K562 (cell line): ENCODE results near the gene ID2. TPM values are rescaled to one million over a fixed set of nuclear protein-coding genes. Genes with fewer than 3 reads are reported as not detected.

ENCODE experiments used
- ARID1B ChIP-seq: fragments of 450-650 bp; IDR thresholded peaks from 2 replicates; pipeline ENCODE4 v1.6.1; 2016; ENCODE audit warnings: antibody characterized with exemption, mild to moderate bottlenecking, inconsistent platforms
- BRF1 ChIP-seq: IDR thresholded peaks from 3 replicates; pipeline ENCODE4 v1.6.1; 2011; ENCODE audit warnings: borderline replicate concordance, mild to moderate bottlenecking; ENCODE audit not compliant: insufficient read length; ENCODE audit errors: extremely low read depth
- CBX3 ChIP-seq, 2 experiments: IDR thresholded peaks; 1 replicate in 1 of 2; 2 replicates in 1 of 2; pipeline ENCODE4 v1.6.1; 2012; ENCODE audit warnings: inconsistent platforms in 2 of 2, low read length in 2 of 2, borderline replicate concordance in 1 of 2, control low read depth in 1 of 2
- COPS2 ChIP-seq: fragments of 450-650 bp; conservative IDR thresholded peaks from 2 replicates; pipeline ENCODE4 v1.6.1; 2016; ENCODE audit warnings: mild to moderate bottlenecking, moderate library complexity
- CTCFL ChIP-seq: IDR thresholded peaks from 2 replicates; pipeline ENCODE4 v1.6.1; 2011; ENCODE audit warnings: borderline replicate concordance, low read depth, mild to moderate bottlenecking, moderate library complexity, low read length; ENCODE audit not compliant: insufficient read depth, poor library complexity, severe bottlenecking
- DDX20 ChIP-seq: fragments of 450-650 bp; IDR thresholded peaks from 2 replicates; pipeline ENCODE4 v1.6.1; 2016; ENCODE audit warnings: missing genetic modification characterization, low read depth, mild to moderate bottlenecking, missing compliant biosample characterization, moderate library complexity
- E2F1 ChIP-seq: sonication (generic); formaldehyde crosslinking; IDR thresholded peaks from 2 replicates; pipeline ENCODE4 v1.8.1; 2023; ENCODE audit warnings: mild to moderate bottlenecking, missing genetic modification reagents, moderate library complexity
- ETV1 ChIP-seq: fragments of 450-650 bp; conservative IDR thresholded peaks from 2 replicates; pipeline ENCODE4 v1.6.1; 2016; ENCODE audit warnings: missing genetic modification characterization, control low read depth, low read depth, missing compliant biosample characterization
- GTF3C2 ChIP-seq: IDR thresholded peaks from 3 replicates; pipeline ENCODE4 v1.6.1; 2011; ENCODE audit warnings: borderline replicate concordance, mild to moderate bottlenecking, moderate library complexity; ENCODE audit not compliant: insufficient read length; ENCODE audit errors: extremely low read depth
- MAFG ChIP-seq: fragments of 450-650 bp; conservative IDR thresholded peaks from 2 replicates; pipeline ENCODE4 v1.6.1; 2016; ENCODE audit warnings: missing genetic modification characterization, missing compliant biosample characterization
- MED1 ChIP-seq: sonication (generic); formaldehyde crosslinking; IDR thresholded peaks from 2 replicates; pipeline ENCODE4 v1.8.1; 2023; ENCODE audit warnings: missing genetic modification reagents, borderline replicate concordance
- NFXL1 ChIP-seq: fragments of 450-650 bp; formaldehyde crosslinking; IDR thresholded peaks from 2 replicates; pipeline ENCODE4 v1.4.0; 2021; ENCODE audit warnings: mild to moderate bottlenecking
- POLR2AphosphoS2 ChIP-seq: IDR thresholded peaks from 2 replicates; pipeline ENCODE4 v1.6.1; 2012; ENCODE audit warnings: low read length, improper control_type of control experiment
- SMAD4 ChIP-seq: fragments of 250-450 bp; sonication (Bioruptor Pico); conservative IDR thresholded peaks from 2 replicates; pipeline ENCODE4 v1.8.0; 2021; ENCODE audit warnings: inconsistent platforms, mild to moderate bottlenecking, moderate library complexity
- SOX6 ChIP-seq: fragments of 450-650 bp; IDR thresholded peaks from 2 replicates; pipeline ENCODE4 v1.6.1; 2014; ENCODE audit warnings: mild to moderate bottlenecking
- TRIM24 ChIP-seq, 2 experiments: fragments of 450-650 bp; IDR thresholded peaks; 2 replicates each; pipeline ENCODE4 v1.6.1; 2016
- TSC22D4 ChIP-seq: fragments of 450-650 bp; IDR thresholded peaks from 2 replicates; pipeline ENCODE4 v1.6.1; 2016; ENCODE audit warnings: missing genetic modification characterization, missing biosample characterization, control low read depth
- ZNF133 ChIP-seq: fragments of 250-450 bp; sonication (Bioruptor Pico); IDR thresholded peaks from 2 replicates; pipeline ENCODE4 v1.4.0; 2020; ENCODE audit warnings: mild to moderate bottlenecking
- ZNF263 ChIP-seq: sonication (generic); formaldehyde crosslinking; IDR thresholded peaks from 2 replicates; pipeline ENCODE4 v1.8.0; 2022; ENCODE audit warnings: mild to moderate bottlenecking, missing genetic modification reagents, borderline replicate concordance
- ZNF586 ChIP-seq: fragments of 450-650 bp; formaldehyde crosslinking; conservative IDR thresholded peaks from 2 replicates; pipeline ENCODE4 v1.4.0; 2020; ENCODE audit warnings: mild to moderate bottlenecking, moderate library complexity
- ZNF77 ChIP-seq: fragments of 250-450 bp; sonication (Bioruptor Pico); IDR thresholded peaks from 2 replicates; pipeline ENCODE4 v1.5.0; 2020
- polyA plus RNA-seq, 8 experiments: library from polyadenylated mRNA; depleted of rRNA in 4 of 8; stranded (reverse) in 5 of 8; unstranded in 3 of 8; fragments of >200 nt; fragmentation: Nextera tagmentation in 2 of 8; fragmentation: Illumina TruSeq in 1 of 8; extraction: Ambion mirVana in 2 of 8; extraction: Trizol in 1 of 8; gene quantifications; 2 replicates each; pipeline versions ENCODE4 v1.2.1 to v1.2.3, GENCODE V29; 2011 to 2014; ENCODE audit warnings: inconsistent platforms in 1 of 8, missing spikeins in 1 of 8
- total RNA-seq, 7 experiments: library from RNA; depleted of rRNA in 6 of 7; stranded (reverse); fragments of >200 nt in 6 of 7; fragmentation: Illumina TruSeq in 2 of 7; extraction: Trizol in 2 of 7; gene quantifications; 2 replicates each; pipeline versions ENCODE4 v1.2.1 to v1.2.3, GENCODE V29; 2011 to 2021; ENCODE audit warnings: low replicate concordance in 1 of 7

Gene ID2
- total and polyA plus RNA-seq, 9 of the 15 experiments (the other 6 are each of a cell fraction or from before 2014, with no cell fraction given) = 8.0 to 35.7 (median 16.6) TPM

GRCh38 chr2:8680822-8681760, 765 bp upstream of the ID2 start (continued):
- TF ChIP-seq POLR2AphosphoS2 = no peak
- peak; percentile 79 for TF ChIP-seq ZNF263 (CRISPR knock-in tag)
- no peak for TF ChIP-seq BRF1
- no peak for TF ChIP-seq DDX20 (tag)
- no peak for TF ChIP-seq ZNF133 (CRISPR knock-in tag)
- TF ChIP-seq CBX3 (IDR thresholded peaks at IDR 0.05; ENCODE audit: borderline replicate concordance in 1 of 2, low read length in 2 of 2) = no peak
- TF ChIP-seq CTCFL = no peak
- TF ChIP-seq NFXL1 (CRISPR knock-in tag) = no peak
- TF ChIP-seq ZNF586 (CRISPR knock-in tag) = no peak
- TF ChIP-seq GTF3C2 = no peak
- no peak for TF ChIP-seq TSC22D4 (tag)
- no peak for TF ChIP-seq COPS2
- no peak for TF ChIP-seq TRIM24 (IDR thresholded peaks at IDR 0.05)
- TF ChIP-seq MED1 = no peak
- peak; percentile 37; the same call in 1 of the 2 replicates for TF ChIP-seq ARID1B
- TF ChIP-seq SOX6 = peak; percentile 62; the same call in 1 of the 2 replicates
- no peak for TF ChIP-seq E2F1
- TF ChIP-seq SMAD4 (CRISPR knock-in tag) = 0 out of 2 replicates have a peak, but pooled peaks have one; percentile 32
- no peak for TF ChIP-seq MAFG (tag)
- TF ChIP-seq ZNF77 (CRISPR knock-in tag) = no peak
- no peak for TF ChIP-seq ETV1 (tag)
